Parathyroid adenoma (tissue), 2 donors: ENCODE data around the gene PPP5C.

Experiments used
- H2AFZ ChIP-seq: fragments of 300-600 bp; sonication (generic); one replicate; pipeline ENCODE4 v1.7.0; 2017; ENCODE audit warnings: antibody characterized with exemption, mild to moderate bottlenecking
- H3K27ac ChIP-seq: fragments of 300-600 bp; sonication (generic); one replicate; pipeline ENCODE4 v1.7.0; 2017
- H3K27me3 ChIP-seq: fragments of 300-600 bp; sonication (generic); one replicate; pipeline ENCODE4 v1.7.0; 2017; ENCODE audit warnings: low read length; ENCODE audit not compliant: control insufficient read depth, insufficient read depth
- H3K36me3 ChIP-seq: fragments of 300-600 bp; sonication (generic); one replicate; pipeline ENCODE4 v1.7.0; 2017; ENCODE audit warnings: low read length; ENCODE audit not compliant: control insufficient read depth, insufficient read depth
- H3K4me1 ChIP-seq: fragments of 300-600 bp; sonication (generic); one replicate; pipeline ENCODE4 v1.7.0; 2017; ENCODE audit warnings: control low read depth
- H3K4me2 ChIP-seq: fragments of 300-600 bp; sonication (generic); one replicate; pipeline ENCODE4 v1.7.0; 2017; ENCODE audit warnings: low read length
- H3K4me3 ChIP-seq: fragments of 300-600 bp; sonication (generic); one replicate; pipeline ENCODE4 v1.7.0; 2017; ENCODE audit warnings: low read depth, low read length
- H3K79me2 ChIP-seq: fragments of 300-600 bp; sonication (generic); one replicate; pipeline ENCODE4 v1.7.0; 2017; ENCODE audit warnings: control low read depth
- H3K9ac ChIP-seq: fragments of 300-600 bp; sonication (generic); one replicate; pipeline ENCODE4 v1.7.0; 2017; ENCODE audit warnings: mild to moderate bottlenecking
- H3K9me3 ChIP-seq: fragments of 300-600 bp; sonication (generic); one replicate; pipeline ENCODE4 v1.7.0; 2017; ENCODE audit warnings: low read length; ENCODE audit not compliant: control insufficient read depth
- CTCF ChIP-seq: fragments of 300-600 bp; sonication (generic); IDR thresholded peaks from one replicate; pipeline ENCODE4 v1.7.0; 2017; ENCODE audit warnings: antibody characterized with exemption, mild to moderate bottlenecking
- donor health status: primary hyperparathyroidism.

PPP5C gene

DNA sequence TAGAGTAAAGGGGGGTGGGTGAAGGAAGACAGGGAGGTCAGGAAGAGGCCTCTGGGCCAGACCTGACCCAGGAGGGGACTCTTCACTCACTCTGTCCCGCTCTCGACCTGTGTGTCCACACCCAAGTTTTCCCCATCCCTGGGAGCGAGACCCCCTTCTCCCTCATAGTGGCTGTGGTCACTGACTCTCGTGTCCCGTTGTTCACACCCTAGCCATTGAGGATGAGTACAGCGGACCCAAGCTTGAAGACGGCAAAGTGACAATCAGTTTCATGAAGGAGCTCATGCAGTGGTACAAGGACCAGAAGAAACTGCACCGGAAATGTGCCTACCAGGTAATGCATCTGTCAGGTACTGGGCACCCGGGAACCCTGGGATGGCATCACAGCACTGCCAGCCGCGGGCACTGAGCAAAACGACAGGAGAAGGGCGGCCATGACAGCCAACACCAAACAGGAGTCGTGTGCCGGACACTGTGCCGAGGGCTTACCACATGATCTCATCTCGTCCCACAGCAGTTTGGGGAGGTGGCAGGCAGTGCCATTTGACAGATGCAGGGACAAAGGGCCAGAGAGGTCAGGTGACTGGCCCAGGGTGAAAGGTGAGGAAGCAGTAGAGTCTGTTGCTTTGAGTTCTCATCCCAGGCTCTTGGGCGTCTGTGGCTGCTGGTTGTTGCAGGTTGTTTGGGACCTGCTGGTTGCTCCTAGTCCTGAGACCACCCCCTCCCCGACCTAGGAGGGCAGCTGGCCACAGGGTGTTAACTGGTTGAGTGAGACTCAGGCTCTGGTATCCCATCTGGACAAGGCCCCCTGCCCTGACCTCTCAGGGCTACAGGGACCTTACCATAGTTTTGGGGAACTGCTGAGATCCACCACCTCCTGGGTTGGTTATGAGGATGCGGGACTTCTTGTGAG, 29.6 kb downstream of the PPP5C start:
- no peak overlapping the region for H3K27ac ChIP-seq
- no peak overlapping the region for H3K9ac ChIP-seq
- H3K27me3 ChIP-seq, result no peaks in the 10 kb centered on the region
- H3K9me3 ChIP-seq, result no peaks in the 10 kb centered on the region
- H3K36me3 ChIP-seq, result no peaks in the 10 kb centered on the region
- H3K79me2 ChIP-seq, result peaks cover 8% of the 10 kb centered on the region
- no peak overlapping the region for H2AFZ ChIP-seq
- peaks cover 11% of the 10 kb centered on the region for H3K4me1 ChIP-seq
- no peak for TF ChIP-seq CTCF
- H3K4me2 ChIP-seq, result no peak overlapping the region
- no peak overlapping the region for H3K4me3 ChIP-seq

- H3K4me1 ChIP-seq, result peaks cover 11% of the 10 kb centered on the region
- no peak overlapping the region for H3K4me2 ChIP-seq
- no peaks in the 10 kb centered on the region for H3K9me3 ChIP-seq
- H3K27me3 ChIP-seq, result no peaks in the 10 kb centered on the region
- H3K36me3 ChIP-seq, result no peaks in the 10 kb centered on the region
- no peak for TF ChIP-seq CTCF
- H3K79me2 ChIP-seq, result peaks cover 13% of the 10 kb centered on the region
- H3K27ac ChIP-seq, result no peak overlapping the region
- H3K9ac ChIP-seq, result no peak overlapping the region
- H3K4me3 ChIP-seq, result no peak overlapping the region
- H2AFZ ChIP-seq, result no peak overlapping the region
Measured at GRCh38 chr19:46378268-46378667, 31.4 kb downstream of the PPP5C start.

- Histone ChIP-seq H3K79me2 (peaks cover 17% of the 10 kb centered on the region), H3K4me3 (no peak overlapping the region), H2AFZ (no peak overlapping the region), H3K9me3 (no peaks in the 10 kb centered on the region), H3K4me2 (no peak overlapping the region), H3K9ac (no peak overlapping the region), H3K36me3 (no peaks in the 10 kb centered on the region), H3K27ac (no peak overlapping the region), H3K4me1 (no peaks in the 10 kb centered on the region), H3K27me3 (no peaks in the 10 kb centered on the region)
- TF ChIP-seq CTCF, result no peak
Measured at GRCh38 chr19:46380690-46381089, 33.8 kb downstream of the PPP5C start.

DNA sequence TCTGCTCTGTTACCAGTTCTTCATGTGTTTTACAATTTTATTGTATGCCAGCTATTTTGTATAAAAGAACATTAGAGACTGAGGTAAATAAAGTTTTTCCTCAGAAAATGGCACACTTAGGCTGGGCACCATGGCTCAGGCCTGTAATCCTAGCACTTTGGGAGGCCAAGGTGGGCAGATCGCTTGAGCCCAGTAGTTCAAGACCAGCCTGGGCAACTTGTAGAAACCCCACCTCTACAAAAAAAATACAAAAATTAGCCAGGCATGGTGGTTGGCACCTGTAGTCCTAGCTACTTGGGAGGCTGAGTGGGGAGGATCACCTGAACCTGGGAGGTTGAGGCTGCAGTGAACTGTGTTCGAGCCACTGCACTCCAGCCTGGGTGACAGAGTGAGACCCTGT, 34.5 kb downstream of the PPP5C start:
- Histone ChIP-seq H3K9me3 (no peaks in the 10 kb centered on the region), H3K27ac (no peak overlapping the region), H3K4me2 (no peak overlapping the region), H3K9ac (no peak overlapping the region), H3K4me1 (no peaks in the 10 kb centered on the region), H2AFZ (no peak overlapping the region), H3K36me3 (no peaks in the 10 kb centered on the region), H3K4me3 (no peak overlapping the region), H3K27me3 (no peaks in the 10 kb centered on the region), H3K79me2 (peaks cover 13% of the 10 kb centered on the region)
- no peak for TF ChIP-seq CTCF
